NCI-H748 treated with DMSO at 0.1 percent for 48 hours (cell line): ENCODE measurements around the gene APH1B.

Experiments
- DNase-seq: peaks from one replicate; lab custom pipeline; 2025; lab: John Stamatoyannopoulos, UW

The APH1B gene

DNA sequence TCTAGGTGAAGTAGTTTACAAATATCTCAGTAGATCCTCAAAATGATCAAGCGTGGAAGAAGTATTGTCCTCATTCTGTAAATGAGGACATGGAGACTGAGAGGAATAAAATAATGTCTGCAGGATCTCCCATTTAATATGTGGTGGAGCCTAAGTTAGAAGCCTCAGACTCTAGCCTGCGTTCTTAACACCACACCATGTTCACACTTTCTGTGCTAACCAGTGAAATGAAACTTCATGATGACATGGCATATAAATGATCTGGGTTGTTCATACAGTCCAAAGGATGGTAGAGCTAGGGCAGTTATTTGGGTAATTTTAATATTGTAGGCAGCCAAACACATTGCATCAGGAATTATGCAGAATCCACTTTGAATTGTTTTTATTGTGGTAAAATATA is 25.1 kb upstream of the APH1B start:
- DNase-seq: no peak

DNA sequence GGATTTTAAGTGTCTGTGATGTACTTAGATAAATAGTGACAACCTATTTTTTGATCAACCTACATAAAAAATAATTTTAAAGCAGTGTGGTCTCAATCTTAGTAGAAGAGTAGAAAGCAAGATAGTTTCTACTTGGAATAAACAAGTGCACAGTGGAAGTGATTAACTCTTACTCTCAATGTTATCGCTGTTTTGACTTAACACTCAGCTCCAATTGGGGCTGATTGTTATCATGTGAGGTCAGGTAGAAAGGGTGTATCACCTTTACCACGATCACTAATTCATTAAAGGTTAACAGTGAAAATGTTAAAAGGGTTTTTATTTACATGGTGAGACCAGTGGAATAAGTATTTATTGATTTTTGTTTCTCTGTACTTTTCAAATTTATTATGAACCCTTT is 22.4 kb upstream of the APH1B start:
- DNase-seq: no peak

DNA sequence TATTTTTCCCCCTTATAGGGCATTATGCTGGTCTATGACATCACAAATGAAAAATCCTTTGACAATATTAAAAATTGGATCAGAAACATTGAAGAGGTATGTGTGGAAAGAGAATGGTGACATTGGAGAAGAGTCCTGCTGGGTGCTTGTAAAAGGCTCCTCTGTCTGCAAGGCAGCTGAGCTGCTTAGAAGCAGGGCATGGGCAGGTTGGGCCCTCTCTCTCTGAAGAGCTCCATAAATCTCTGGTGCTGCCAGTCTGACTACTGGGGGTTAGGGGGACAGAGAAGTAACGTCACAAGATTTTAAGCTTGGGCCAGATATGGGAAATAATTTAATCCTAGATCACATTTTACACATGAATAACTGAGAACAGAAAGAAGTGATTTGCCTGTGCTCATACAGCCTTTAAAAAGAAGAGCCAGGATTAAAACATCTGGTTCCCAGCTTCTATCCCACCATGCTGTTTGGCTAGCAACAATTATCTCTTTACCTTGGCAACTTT is 21.9 kb upstream of the APH1B start:
- no peak for DNase-seq

DNA sequence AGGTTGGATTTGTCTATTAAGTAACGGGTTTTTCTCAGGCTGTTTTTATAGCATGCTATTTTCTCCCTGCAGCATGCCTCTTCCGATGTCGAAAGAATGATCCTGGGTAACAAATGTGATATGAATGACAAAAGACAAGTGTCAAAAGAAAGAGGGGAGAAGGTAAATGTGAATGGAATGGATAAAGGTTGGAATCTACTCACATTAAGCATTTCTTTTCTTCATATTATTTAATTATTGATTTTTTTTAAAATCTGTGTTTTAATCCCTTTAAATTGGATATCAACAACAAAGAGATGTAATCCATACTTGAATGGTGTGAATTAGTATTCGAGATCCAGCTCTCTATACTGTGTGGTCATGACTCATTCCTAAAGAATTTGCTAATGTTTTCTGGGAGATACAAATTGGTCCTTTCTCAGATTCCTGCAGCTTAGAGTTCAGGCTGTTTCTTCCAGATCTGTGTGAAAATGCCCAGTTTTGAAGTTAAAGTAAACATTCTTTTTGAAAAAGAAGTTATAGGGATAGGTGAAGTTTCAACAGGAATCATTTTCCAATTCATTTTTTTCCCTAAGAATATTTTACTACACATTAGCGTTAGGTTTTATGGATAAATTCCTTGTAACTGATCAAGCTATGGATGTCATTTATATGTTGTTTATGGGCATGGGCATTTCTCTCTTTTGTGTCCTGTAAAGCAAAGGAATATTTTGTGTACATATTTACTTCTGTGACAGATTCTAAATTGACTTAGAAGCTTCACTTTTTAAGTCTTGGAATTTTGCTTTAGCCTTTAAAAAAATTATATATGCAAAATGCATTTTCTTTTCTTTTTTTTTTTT is 20.8 kb upstream of the APH1B start:
- DNase-seq: no peak

DNA sequence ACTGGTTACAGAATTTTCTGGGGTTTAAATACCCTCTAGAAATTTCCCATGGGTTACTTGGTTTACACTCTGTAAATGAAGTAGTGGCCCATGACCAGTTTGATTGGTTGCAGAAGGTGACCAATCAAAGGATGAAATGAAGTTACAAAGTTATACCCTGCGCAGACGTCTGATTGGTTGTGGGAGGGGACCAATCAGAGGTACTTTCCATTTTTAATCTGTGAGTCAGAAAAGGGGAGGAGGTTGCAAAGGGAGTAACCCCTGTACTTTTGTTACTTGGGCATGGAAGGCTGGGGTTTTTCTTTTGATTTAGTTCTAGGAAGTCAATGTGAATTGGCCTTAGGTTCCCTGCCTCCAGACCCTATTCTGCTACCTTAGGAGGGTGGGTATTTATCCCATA is 18.7 kb upstream of the APH1B start:
- DNase-seq: no peak

DNA sequence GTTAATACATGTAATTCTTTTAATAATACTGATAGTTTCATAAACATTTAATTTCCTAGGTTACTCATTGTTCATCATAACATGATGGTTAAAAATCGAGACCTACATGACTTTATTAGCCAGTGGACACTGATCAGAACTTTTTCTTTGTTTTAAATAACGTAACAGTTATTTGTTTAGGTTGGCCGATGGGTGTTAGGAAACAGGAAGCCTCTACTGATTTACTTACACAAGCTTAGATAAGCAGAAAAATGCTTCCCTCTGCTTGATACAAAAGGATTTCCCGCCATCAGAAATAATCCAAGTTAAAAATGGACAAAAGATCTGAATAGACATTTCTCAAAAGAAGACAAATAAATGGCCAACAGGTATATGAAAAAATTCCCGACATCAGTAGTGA is 16.6 kb upstream of the APH1B start:
- no peak for DNase-seq

DNA sequence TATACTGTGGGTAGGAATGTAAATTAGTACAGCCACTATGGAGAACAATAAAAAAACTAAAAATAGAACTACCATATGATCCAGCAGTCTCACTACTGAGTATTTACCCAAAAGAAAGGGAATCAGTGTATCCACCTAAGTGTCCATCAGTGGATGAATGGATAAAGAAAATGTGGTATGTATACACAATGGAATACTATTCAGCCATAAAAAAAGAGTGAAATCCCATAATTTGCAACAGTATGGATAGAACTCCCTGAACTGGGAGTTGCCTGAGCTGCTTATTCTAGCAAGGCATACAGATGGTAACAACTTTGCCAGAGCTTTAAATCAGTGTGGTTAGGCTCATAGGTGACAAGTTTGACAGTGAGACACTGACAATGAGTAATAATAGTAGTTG is 16.1 kb upstream of the APH1B start:
- DNase-seq: no peak

DNA sequence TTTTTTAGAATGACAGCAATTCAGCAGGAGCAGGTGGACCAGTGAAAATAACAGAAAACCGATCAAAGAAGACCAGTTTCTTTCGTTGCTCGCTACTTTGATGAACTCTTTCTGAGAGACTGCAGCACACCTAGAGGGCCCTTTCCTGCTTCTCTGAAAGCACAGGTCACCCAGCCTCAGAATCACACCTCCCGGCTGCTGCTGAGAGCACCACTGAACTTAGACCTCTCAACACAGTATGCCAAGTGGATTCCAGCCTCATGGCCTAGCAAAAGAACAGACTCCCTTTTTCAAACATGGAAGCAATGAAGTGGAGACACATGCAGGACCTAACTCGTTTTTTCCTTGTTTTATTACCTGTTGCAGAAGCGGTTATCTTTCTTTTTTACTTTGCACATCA is 13.9 kb upstream of the APH1B start:
- DNase-seq: no peak

DNA sequence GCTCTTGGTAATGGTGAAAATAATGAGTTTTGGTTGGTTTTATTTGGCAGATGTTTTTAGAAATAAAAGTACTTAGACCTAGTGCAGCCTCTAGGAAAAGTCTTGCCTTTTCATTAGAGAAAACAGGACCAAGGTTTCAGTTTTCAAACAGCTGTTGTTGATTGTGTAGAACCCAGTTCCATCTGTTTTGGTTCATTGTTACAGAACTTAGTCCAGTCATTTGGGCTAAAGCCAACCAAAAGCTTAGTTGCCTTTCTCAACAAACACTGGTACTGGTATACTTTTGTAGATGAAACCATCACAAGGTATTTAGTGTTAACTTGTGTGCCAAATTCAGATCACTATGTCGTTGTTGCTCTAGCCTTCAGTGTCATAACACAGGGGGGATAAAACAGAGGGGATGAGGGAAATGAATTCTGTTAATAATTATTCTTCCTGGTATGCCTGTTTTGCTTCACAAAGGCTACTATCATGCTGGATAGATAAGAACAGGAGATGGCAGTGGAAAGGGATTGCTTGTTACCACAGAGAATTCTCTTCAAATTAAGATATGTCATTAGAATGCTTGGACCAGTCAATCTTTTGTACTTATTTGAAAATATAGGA is 12.6 kb upstream of the APH1B start:
- no peak for DNase-seq

DNA sequence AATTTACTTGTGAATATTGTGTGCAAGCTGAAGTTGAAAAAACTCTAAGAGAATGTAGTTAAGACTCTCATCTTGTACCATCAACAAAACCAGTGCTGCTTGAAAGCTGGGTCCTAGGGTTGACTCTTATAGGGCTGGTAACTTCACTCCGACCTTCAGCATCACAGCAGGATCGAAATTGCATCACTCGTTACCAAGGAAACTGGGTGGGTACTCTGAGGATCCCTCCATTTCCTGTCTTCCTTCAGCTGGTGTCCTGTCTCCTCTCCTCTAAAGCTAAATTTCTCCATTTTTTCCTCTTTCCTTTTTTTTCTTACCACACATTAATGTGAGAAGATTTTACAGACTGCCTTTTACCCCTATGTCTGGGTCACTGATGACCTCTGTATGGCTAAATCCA is 3.0 kb upstream of the APH1B start:
- no peak for DNase-seq

DNA sequence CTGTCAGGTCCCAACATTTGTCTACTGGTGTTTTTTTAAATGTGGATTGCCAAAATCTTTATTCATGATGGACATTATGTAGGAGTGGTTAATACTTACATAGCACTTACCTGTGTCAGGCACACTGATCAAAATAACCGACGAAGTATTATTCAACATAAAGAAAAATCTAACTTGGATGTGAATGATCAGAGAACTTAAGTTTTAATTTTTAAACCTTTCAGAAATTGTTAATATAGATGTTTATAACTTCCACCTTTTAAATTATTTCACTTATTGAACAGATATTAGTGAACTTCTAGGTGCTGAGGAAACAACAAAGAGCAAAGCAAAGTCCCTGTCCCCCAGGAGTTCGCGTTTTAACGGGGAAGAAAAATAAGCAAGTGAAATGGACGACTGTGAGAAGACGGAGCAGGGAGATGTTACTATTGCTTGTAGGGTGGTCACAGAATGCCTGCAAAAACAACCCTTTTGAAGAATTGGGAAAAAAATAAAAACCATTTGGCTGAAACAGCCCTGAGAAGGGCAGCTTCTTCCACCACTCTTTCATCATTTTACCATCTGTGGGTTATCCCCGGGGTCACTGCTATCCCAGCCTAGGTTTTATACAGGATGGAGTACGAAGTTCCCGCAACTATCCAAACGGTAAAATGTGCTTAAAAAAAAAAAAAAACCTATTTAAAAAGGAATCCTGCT is 915 bp upstream of the APH1B start:
- DNase-seq: no peak

DNA sequence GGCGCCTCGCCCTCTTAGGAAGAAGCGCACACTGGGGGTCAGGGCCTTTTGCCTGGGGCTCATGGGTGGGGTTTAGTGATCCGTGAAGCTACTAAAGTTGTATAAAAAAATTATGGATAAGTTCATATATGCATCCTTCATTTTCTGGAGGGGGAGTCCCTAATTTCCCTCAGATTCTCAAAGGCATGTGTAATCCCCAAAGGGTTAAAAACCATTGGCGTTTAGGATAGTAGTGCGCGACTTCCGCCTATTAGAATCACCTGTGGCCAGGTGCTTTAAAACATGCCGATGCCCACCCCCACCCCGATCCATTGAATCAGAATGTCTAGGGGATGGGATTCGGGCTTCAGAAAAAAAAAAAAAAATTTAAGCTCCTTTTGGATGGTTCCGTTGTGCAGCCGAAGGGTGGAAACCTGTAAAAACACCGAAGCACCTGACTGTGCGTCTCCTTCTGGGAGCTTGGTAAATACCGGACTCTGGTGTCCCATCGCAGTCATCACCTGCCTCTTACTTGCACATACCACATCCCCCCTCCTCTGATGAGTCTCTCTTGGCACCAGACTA is 570 bp downstream of the APH1B start:
- no peak for DNase-seq

DNA sequence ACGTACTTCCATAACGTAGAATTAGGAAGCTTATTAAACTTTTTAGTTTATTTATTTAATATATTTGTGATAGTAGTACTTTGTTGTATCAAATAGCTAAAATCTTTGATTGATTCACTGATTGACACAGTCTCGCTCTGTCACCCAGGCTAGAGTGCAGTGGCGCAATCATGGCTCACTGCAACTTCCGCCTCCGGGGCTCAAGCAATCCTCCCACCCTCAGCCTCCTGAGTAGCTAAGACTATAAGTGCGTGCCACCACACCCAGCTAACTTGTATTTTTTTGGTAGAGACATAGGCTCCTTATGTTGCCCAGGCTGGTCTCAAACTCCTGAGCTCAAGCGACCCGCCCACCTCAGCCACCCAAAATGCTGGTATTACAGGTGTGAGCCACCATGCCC is 5.7 kb downstream of the APH1B start:
- DNase-seq: no peak

DNA sequence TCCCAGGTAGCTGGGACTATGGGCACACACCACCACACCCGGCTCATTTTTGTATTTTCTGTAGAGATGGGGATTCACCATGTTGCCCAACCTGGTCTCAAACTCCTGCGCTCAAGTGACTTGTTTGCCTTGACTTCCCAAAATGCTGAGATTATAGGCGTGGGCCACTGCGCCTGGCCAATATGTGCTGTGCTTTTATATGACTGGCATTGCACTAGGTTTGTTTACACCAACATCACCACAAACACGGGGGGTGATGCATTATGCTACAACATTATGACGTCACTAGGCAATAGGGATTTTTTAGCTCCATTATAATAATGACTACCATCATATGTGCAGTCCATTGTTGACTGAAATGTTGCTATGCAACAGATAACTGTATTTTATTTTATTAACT is 6.9 kb downstream of the APH1B start:
- DNase-seq: no peak

DNA sequence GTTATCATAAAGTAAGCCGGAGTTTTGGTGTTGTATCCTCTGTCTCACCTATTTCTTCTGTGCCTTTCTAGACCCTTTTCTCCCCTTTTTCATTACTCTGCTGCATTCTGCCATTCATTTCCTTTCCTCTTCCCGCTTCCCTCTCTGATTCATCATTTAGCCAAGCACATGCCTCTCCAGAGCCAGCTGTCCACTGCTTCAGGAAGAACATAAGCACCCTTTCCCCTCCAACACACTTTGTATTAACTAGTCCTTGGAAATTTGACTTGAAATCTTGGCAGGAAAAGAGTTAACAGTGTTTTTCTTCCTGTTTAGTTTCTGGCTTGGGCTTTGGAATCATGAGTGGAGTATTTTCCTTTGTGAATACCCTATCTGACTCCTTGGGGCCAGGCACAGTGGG is 9.7 kb downstream of the APH1B start:
- no peak for DNase-seq

DNA sequence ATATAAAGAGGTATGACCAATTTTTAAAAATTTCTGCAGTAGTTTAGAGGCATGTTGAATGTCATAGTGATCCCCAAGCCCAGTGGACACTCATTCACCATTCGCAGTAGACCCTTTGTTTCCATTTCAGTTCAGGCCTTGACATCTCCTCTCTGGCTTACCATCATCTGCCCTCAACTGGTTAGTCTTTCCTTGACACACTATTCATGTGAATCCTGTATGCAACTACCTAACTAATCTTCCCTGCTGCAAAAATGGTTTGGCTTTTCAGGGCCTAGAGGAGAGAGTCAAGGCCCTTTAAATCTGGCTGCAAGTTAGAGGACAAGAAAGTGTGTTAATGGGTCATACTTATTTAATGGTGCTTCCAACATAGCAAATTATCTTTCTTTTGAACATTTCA is 10.9 kb downstream of the APH1B start:
- DNase-seq: no peak

DNA sequence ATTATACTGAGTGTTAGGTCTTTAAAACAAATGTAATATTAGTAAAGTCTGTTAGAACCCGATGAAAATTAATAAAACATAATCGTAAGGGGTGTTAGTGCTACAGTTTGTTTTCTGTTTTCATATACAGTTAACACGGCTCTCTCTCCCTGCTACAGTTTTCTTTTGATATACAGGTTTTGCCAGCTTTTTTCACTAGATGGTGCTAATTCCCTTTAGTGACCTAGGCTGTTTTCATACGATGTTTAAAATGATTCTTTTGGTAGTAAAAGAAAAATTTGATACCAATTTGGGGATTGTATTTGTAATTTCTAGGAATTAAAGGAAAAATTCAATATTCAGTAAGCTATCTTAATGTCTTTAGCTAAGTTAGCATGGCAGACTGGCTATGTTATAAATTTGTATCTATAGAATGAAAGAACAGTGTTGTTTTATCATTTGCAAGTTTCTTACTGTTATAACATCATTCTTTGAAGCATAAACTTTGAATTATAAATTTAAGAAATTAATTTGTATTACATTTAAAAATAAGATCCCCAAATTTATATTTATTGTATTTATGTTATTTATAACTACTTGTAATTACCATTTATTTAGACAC is 11.5 kb downstream of the APH1B start:
- peak; percentile 29 for DNase-seq

DNA sequence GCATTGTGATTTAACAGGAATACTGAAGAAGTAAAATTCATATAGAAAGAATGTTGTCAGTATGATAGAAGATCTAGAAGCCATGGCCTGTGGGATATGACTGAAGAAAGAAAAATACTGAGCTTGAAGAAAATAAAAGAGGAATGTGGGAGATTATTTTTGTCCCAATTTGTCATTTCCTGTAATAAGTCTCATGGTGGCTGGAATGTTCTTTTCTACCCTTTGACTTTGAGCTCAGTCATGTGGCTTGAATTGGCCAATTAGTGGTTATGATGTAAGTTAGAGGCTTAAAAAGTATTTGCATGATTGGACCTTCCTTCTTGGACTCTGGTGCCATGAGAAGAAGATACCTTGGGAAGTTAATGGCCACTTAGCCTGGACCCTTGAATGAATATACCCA is 14.1 kb downstream of the APH1B start:
- DNase-seq: no peak

DNA sequence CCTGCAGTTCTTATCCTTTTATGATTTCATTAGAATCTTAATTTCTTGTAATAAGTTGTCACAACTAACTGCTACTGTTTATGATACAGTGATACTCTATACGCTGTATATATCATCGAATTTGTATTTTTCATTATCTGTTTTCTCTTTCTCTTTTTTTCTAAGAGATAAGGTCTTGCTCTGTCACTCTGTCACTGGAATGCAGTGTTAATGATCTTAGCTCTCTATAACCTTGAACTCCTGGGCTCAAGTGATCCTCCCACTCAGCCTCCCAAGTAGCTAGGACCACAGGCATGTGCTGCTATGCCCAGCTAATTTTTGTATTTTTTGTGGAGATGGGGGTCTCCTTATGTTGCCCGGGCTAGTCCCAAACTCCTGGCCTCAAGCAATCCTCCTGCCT is 14.8 kb downstream of the APH1B start:
- DNase-seq: no peak

DNA sequence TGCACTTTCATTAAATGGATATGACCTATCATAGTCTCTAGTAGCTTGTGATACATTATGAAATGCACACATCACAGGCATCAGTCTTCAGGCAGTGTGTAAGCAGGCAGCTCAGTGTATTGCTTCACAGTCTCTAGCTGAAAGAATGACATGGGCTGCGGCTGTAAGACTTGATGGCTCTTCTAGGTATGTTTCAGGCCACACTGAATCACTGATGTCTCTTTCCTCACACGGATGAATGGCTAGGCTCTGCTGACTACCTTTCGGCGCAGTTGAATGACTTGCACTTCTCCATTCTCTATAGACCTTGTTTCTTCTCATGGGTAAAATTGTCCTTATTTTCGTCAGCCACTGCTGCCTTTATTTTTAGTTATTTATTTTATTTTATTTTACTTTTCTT is 15.4 kb downstream of the APH1B start:
- DNase-seq: no peak

DNA sequence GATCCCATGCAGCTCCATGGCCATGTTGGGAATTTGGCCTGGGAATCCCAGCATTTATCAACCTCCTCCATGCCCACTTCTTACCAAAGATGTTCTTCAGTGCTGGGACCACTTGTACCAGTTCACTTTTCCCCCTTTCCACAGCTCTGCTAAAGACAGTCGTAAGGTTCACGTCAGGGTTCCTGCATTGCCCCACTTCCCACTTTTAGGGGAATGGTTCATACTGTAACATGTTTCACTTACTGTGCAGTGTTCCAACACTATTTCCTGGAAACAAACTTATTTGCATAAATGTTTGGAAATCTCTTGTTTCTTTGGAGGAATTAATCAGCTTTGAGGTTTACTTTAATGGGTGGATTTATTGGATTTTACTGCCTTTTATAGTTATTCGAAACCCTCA is 17.0 kb downstream of the APH1B start:
- DNase-seq: no peak

DNA sequence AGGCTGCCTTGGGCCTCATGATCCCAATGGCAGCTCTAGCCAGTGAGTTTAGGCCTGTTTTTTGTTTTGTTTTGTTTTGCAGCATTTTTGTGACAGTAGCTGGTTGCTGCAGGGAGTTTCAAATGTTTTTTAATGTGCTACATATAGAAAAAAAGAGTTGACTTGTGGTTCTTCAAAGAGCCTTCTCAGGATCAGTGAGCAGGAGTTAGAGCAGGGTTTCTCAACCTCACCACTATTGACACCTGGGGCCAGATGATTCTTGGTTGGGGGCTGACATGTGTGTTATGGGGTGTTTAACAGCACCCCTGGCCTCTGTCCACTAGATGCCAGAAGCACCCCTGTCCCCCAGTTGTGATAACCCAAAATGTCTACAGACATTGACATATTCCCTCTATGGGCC is 17.9 kb downstream of the APH1B start:
- DNase-seq: no peak
